Stimulated activated naive B cell treated with anti-CD40 and anti-IgM and Interleukin-4, amounts not matched to agents 10 μg/mL and 1 μg/mL and 100 μg/mL, for 72 hours (primary cell): Measurements from ENCODE around the gene PIGK.

Source experiments
- ATAC-seq, 2 donors: fragments of 150-1000 bp; cut with Tn5 transposase; replicated peaks; 2 replicates each; pipeline ENCODE4 v1.10.0; 2021; ENCODE audit warnings: moderate library complexity in 1 of 2
- DNase-seq: peaks from one replicate; pipeline ENCODE4 v3.0.0; 2021
- H3K27ac Mint-ChIP-seq: one replicate; pipeline ENCODE4 v1.8.0; 2022; ENCODE audit warnings: mild to moderate bottlenecking, mixed read lengths
- H3K27me3 Mint-ChIP-seq, 2 donors: one replicate each; pipeline ENCODE4 v1.8.0; 2022; ENCODE audit warnings: mixed read lengths in 2 of 2
- H3K36me3 Mint-ChIP-seq, 2 donors: one replicate each; pipeline ENCODE4 v1.8.0; 2022; ENCODE audit warnings: mixed read lengths in 2 of 2, mild to moderate bottlenecking in 1 of 2
- H3K4me1 Mint-ChIP-seq, 2 donors: one replicate each; pipeline ENCODE4 v1.8.0; 2022; ENCODE audit warnings: mixed read lengths in 2 of 2, mild to moderate bottlenecking in 1 of 2
- H3K4me3 Mint-ChIP-seq, 2 donors: one replicate each; pipeline ENCODE4 v1.8.0; 2022; ENCODE audit warnings: mild to moderate bottlenecking in 2 of 2, mixed read lengths in 2 of 2, moderate library complexity in 1 of 2
- H3K9me3 Mint-ChIP-seq, 2 donors: one replicate each; pipeline ENCODE4 v1.8.0; 2022; ENCODE audit warnings: mixed read lengths in 2 of 2, mild to moderate bottlenecking in 1 of 2

PIGK gene

DNA sequence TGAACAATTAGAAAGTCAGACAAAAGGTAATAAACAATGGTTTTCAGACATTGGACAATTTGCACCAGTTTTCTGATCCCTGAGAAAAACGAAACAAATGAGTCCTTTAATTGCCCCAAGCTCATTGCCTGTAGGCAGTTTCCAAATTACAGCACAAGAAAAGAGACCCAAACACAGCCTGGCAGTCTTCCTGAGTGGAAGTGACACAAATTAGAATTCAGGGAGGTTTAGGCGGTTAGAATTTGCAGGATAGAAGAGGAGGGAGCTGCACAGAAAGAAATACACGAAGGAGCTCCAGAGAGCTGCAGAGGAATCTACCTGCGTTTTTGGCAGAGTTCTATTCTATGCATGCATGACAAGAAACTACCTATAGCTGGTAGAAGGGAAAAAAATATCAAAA, 115.7 kb downstream of the PIGK start:
- H3K9me3 Mint-ChIP-seq: no peaks in the 10 kb centered on the region
- no peak overlapping the region for H3K27ac Mint-ChIP-seq
- no peaks in the 10 kb centered on the region for H3K4me1 Mint-ChIP-seq
- H3K36me3 Mint-ChIP-seq: peaks cover 8 to 9% of the 10 kb centered on the region in 2 donors
- no peak overlapping the region for H3K4me3 Mint-ChIP-seq
- DNase-seq (no peak), ATAC-seq (no peak)
- no peaks in the 10 kb centered on the region for H3K27me3 Mint-ChIP-seq

- no peak for DNase-seq
- H3K27ac Mint-ChIP-seq: no peak overlapping the region
- no peaks in the 10 kb centered on the region for H3K27me3 Mint-ChIP-seq
- H3K9me3 Mint-ChIP-seq: peaks cover 0 to 2% of the 10 kb centered on the region in 2 donors
- no peaks in the 10 kb centered on the region for H3K4me1 Mint-ChIP-seq
- ATAC-seq: no peak
- H3K36me3 Mint-ChIP-seq: peaks cover 6 to 11% of the 10 kb centered on the region in 2 donors
- no peak overlapping the region for H3K4me3 Mint-ChIP-seq
Measured at GRCh38 chr1:77100875-77101274, 118.4 kb downstream of the PIGK start.

GRCh38 chr1:77096496-77097255, 122.6 kb downstream of the PIGK start:
- peaks cover 0 to 2% of the 10 kb centered on the region in 2 donors for H3K9me3 Mint-ChIP-seq
- H3K4me3 Mint-ChIP-seq: no peak overlapping the region
- H3K27ac Mint-ChIP-seq: no peak overlapping the region
- ATAC-seq (no peak), DNase-seq (no peak)
- no peaks in the 10 kb centered on the region for H3K27me3 Mint-ChIP-seq
- no peaks in the 10 kb centered on the region for H3K4me1 Mint-ChIP-seq
- peaks cover 0 to 4% of the 10 kb centered on the region in 2 donors for H3K36me3 Mint-ChIP-seq

DNA sequence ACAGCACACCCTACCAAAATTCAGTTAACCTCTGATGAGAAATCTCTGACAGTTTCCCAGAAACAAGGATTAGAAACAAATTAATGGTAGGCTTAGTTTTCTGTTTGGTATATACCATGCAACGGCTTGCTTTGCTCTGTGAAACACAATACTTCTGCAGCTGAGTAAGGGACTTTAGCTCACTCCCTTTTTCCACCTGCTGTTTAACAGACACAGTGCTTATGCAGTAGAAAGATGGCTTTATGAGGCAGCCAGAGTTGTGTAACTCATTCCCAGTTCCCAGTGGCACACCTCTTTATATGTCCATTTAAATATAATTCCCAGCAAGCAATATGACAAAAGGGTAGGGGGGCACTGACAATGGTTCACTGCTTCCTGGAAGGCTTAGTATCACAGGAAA, 124.0 kb downstream of the PIGK start:
- DNase-seq: no peak
- Mint-ChIP-seq H3K4me3 (no peak overlapping the region), H3K9me3 (peaks cover 0 to 2% of the 10 kb centered on the region in 2 donors), H3K36me3 (peaks cover 2 to 8% of the 10 kb centered on the region in 2 donors), H3K4me1 (no peaks in the 10 kb centered on the region), H3K27ac (no peak overlapping the region), H3K27me3 (no peaks in the 10 kb centered on the region)
- no peak for ATAC-seq

GRCh38 chr1:77089756-77090155, 129.5 kb downstream of the PIGK start:
- Mint-ChIP-seq H3K4me3 (no peak overlapping the region), H3K27me3 (no peaks in the 10 kb centered on the region), H3K9me3 (no peaks in the 10 kb centered on the region), H3K36me3 (peaks cover 4 to 5% of the 10 kb centered on the region in 2 donors), H3K27ac (no peak overlapping the region), H3K4me1 (no peaks in the 10 kb centered on the region)
- DNase-seq (no peak), ATAC-seq (no peak)

- no peak for DNase-seq
- ATAC-seq: no peak
- no peak overlapping the region for H3K4me3 Mint-ChIP-seq
- H3K4me1 Mint-ChIP-seq: no peaks in the 10 kb centered on the region
- H3K27me3 Mint-ChIP-seq: no peaks in the 10 kb centered on the region
- H3K9me3 Mint-ChIP-seq: no peaks in the 10 kb centered on the region
- peaks cover 0 to 4% of the 10 kb centered on the region in 2 donors for H3K36me3 Mint-ChIP-seq
- H3K27ac Mint-ChIP-seq: no peak overlapping the region
Measured at GRCh38 chr1:77085109-77085508, 134.1 kb downstream of the PIGK start.

GRCh38 chr1:77084457-77084856, 134.8 kb downstream of the PIGK start:
- no peak overlapping the region for H3K27ac Mint-ChIP-seq

DNA sequence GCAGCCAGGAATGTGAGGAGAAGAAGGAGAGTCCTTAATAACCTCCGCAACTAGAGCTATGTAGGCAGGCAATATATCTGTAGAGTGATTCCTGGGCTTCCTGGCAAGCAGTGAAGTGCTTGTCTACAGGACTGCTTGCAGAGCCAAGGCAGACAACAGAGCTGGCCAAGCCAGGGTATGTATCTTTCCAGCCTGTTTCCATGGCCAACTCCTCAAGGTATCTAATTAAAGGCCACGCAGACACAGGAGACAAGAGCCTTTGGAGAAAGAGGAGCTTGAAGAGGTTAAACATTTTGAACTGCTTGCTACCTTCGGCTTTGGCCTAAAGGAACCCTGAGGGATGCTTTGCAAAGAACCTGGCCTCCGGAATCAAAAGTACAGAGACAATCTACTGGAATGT, 137.4 kb downstream of the PIGK start:
- Mint-ChIP-seq H3K4me3 (no peak overlapping the region), H3K4me1 (peaks cover 0 to 7% of the 10 kb centered on the region in 2 donors), H3K27ac (no peak overlapping the region), H3K27me3 (no peaks in the 10 kb centered on the region), H3K9me3 (peaks cover 0 to 6% of the 10 kb centered on the region in 2 donors), H3K36me3 (peaks cover 0 to 4% of the 10 kb centered on the region in 2 donors)
- ATAC-seq: no peak
- DNase-seq: no peak

More at GRCh38 chr1:77084457-77084856, 134.8 kb downstream of the PIGK start:
- DNase-seq: no peak
- Mint-ChIP-seq H3K4me3 (no peak overlapping the region), H3K27me3 (no peaks in the 10 kb centered on the region), H3K36me3 (peaks cover 0 to 4% of the 10 kb centered on the region in 2 donors), H3K4me1 (no peaks in the 10 kb centered on the region), H3K9me3 (no peaks in the 10 kb centered on the region)
- no peak for ATAC-seq

- Mint-ChIP-seq H3K4me3 (no peak overlapping the region), H3K36me3 (no peaks in the 10 kb centered on the region), H3K4me1 (peaks cover 0 to 9% of the 10 kb centered on the region in 2 donors), H3K27me3 (peaks cover 7% of the 10 kb centered on the region in 2 donors), H3K27ac (no peak overlapping the region), H3K9me3 (peaks cover 0 to 7% of the 10 kb centered on the region in 2 donors)
- DNase-seq (no peak), ATAC-seq (no peak)
Measured at GRCh38 chr1:77076759-77077158, 142.5 kb downstream of the PIGK start.

DNA sequence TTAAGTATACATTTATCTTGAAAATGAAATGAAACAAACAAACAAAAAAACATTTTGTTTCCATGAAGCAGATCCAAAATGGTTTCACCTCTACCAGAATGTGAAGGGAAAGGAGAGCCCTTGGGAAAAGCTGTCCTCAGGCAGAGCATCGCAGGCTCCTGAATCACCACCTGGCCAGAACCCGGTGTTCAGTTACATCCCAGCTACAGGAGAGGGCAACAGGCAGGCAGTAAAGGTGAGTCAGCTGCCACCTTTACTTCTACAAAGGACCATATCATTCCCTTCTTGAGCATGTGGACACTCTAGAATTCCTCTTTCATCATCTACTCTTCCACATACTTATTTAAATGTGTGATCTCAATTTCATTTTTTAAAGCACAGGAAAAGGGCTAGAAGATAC, 151.2 kb downstream of the PIGK start:
- H3K9me3 Mint-ChIP-seq: peaks cover 0 to 1% of the 10 kb centered on the region in 2 donors
- ATAC-seq: no peak

GRCh38 chr1:77065693-77066342, 153.4 kb downstream of the PIGK start:
- no peak for DNase-seq
- no peak for ATAC-seq
- H3K27me3 Mint-ChIP-seq: no peaks in the 10 kb centered on the region
- H3K36me3 Mint-ChIP-seq: no peaks in the 10 kb centered on the region
- H3K9me3 Mint-ChIP-seq: peaks cover 0 to 1% of the 10 kb centered on the region in 2 donors
- no peak overlapping the region for H3K4me3 Mint-ChIP-seq
- no peaks in the 10 kb centered on the region for H3K4me1 Mint-ChIP-seq
- no peak overlapping the region for H3K27ac Mint-ChIP-seq

More for the DNA sequence above, 151.2 kb downstream of the PIGK start:
- Mint-ChIP-seq H3K36me3 (no peaks in the 10 kb centered on the region), H3K4me3 (no peak overlapping the region), H3K4me1 (no peaks in the 10 kb centered on the region), H3K27ac (no peak overlapping the region), H3K27me3 (no peaks in the 10 kb centered on the region)
- no peak for DNase-seq

GRCh38 chr1:77064246-77064645, 155.0 kb downstream of the PIGK start:
- H3K9me3 Mint-ChIP-seq: peaks cover 0 to 1% of the 10 kb centered on the region in 2 donors
- DNase-seq: no peak
- no peaks in the 10 kb centered on the region for H3K4me1 Mint-ChIP-seq
- no peak for ATAC-seq
- no peak overlapping the region for H3K4me3 Mint-ChIP-seq
- H3K27ac Mint-ChIP-seq: no peak overlapping the region
- peaks cover 4 to 5% of the 10 kb centered on the region in 2 donors for H3K27me3 Mint-ChIP-seq
- no peaks in the 10 kb centered on the region for H3K36me3 Mint-ChIP-seq

DNA sequence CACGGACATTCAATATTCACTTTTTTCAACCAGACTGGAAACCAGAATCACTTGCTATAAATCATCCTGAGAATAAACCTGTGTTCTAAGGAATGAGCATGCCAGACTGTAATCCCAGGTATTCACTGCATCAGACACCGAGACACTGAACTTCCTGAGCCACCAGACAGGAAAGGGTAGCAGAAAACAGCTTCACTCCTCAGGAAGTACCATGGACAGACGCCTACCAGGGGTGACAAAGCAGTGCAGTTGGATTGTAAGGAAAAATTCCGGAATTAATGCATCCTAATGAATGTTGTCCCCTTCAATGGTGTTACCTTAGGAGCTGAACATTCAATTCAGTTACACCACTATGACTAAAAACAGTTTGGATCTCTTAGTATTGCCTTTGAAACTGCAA, 156.1 kb downstream of the PIGK start:
- Mint-ChIP-seq H3K9me3 (peaks cover 0 to 1% of the 10 kb centered on the region in 2 donors), H3K4me1 (no peaks in the 10 kb centered on the region), H3K27ac (no peak overlapping the region), H3K27me3 (peaks cover 4 to 5% of the 10 kb centered on the region in 2 donors), H3K4me3 (no peak overlapping the region), H3K36me3 (no peaks in the 10 kb centered on the region)
- ATAC-seq: no peak
- DNase-seq: no peak

DNA sequence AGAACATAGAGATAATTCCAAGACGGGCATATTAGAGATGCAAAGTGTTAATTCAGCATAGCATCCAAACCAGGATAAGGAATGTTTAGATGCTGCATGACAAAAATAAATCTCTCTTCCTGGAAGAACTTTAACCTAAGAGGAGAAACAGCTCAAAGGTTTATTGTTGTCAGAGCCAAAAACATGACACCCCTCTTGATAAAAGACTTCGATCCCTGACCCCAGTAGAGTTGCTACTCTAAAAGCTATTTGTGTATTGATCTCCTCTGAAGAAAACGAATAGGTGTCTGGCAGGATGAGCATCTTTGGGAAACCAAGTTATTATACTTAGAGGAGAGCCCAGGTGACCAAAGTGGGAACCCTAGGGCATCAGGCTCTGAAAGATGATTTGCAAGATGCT, 158.1 kb downstream of the PIGK start:
- DNase-seq: no peak
- H3K27ac Mint-ChIP-seq: no peak overlapping the region
- no peaks in the 10 kb centered on the region for H3K36me3 Mint-ChIP-seq
- no peak for ATAC-seq
- H3K27me3 Mint-ChIP-seq: peaks cover 5 to 11% of the 10 kb centered on the region in 2 donors
- no peak overlapping the region for H3K4me3 Mint-ChIP-seq
- H3K4me1 Mint-ChIP-seq: no peaks in the 10 kb centered on the region
- H3K9me3 Mint-ChIP-seq: no peaks in the 10 kb centered on the region

DNA sequence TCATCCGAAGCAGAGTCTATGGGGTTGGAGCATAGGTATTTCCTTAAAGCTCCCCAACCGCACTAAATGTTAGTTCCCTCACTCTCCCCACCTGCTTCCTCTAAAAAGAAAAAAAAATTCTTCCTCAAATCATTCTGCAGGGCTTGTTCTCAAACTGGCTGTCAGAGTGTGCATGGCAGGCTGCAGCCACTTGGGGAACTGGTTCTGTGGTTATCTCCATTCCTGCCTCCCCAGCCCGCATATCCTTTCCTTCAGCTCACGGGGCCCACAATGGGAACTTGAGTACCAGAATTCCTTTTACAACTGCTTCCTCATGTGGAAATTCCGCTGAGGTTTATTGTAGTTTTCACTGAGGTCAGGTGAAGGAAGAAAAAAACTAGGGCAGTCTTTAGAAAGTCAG, 159.2 kb downstream of the PIGK start:
- H3K4me1 Mint-ChIP-seq: no peaks in the 10 kb centered on the region
- DNase-seq: no peak
- H3K4me3 Mint-ChIP-seq: no peak overlapping the region
- no peak overlapping the region for H3K27ac Mint-ChIP-seq
- no peak for ATAC-seq
- H3K27me3 Mint-ChIP-seq: peaks cover 5 to 11% of the 10 kb centered on the region in 2 donors
- H3K9me3 Mint-ChIP-seq: no peaks in the 10 kb centered on the region
- no peaks in the 10 kb centered on the region for H3K36me3 Mint-ChIP-seq
